Measurements from ENCODE around the gene PRICKLE2.

PRICKLE2 gene

DNA sequence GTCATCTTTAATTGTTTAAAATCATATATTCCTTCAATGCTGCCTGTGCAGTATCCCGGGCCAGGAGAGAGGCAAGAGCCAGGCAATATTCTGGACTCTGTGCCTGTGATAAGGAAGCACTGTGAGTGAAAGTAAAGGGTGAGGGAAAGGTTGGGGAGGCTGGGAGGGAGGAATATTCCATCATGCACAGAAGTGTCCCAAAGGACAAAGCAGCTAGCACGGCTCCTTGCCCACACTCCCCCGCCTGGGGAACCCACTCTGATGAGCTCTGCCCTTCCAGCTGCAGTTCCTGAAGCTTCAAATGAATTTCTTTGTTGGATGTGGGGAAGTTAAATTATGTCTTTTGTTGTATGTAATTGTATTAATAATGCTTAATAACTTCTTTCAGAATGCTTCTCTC is 1.5 kb upstream of the PRICKLE2 start:
- CTCF ChIA-PET: interaction anchor here (1.1 kb wide), 1 partner anchor 25 kb away, joined by 3 read pairs; no protein-coding TSS in a partner anchor

DNA sequence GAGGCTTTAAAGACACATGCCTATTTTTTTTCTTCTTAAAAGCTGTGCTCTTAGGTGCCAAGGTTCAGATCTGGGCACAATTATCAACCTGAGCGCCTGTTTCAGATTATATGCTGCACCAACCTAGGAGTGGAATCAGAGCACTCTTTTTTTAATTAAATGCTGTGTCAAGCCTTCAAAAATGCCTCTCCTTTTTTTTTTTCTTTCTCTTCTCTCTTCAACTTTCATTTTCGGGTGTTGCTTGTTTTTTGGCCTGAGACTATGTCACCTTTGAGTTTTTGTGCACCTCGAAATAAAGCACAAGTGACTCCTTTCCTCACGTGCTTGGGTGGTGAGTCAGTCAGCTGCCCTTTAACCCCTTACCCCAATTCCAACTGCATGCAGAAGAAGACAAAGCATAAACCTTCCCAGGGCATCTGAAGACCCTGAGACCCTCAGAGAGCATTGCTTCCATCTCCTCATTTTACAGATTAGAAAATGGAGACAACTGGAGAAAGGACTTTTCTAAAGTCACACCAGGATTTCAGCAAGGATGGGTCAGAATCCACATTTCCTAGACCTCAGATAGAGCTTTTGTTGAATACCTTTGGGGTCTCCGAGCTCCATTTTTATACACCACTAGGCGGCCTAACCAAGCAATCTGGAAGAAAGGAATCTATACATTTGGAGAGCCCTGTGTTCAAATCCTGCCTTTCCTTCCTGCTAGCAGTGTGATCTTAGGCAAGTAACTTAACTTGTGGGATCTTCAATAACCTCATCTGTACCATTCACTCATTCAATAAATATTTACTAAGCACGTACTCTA is 631 bp upstream of the PRICKLE2 start:
- no peak overlapping the region for H3K27ac ChIP-seq (ENCODE audit: insufficient read depth in 1 of 2, low read depth in 1 of 2, low read length in 2 of 2, poor library complexity in 1 of 2, severe bottlenecking in 2 of 2)
- H3K4me3 ChIP-seq (ENCODE audit: control insufficient read depth in 1 of 7, extremely low read depth in 1 of 7, insufficient read depth in 4 of 7, low read depth in 2 of 7, low read length in 6 of 7): peak overlapping the region in 1 of 7 experiments; percentile 43
- no peaks in the 10 kb centered on the region for H3K27me3 ChIP-seq (replicated peaks in 2 of 5; ENCODE audit: control insufficient read depth in 4 of 5, insufficient read depth in 5 of 5, low read length in 4 of 5)
- 92% methylated on average over 5 of the region's 7 CpGs for WGBS (ENCODE audit: insufficient coverage)
- peaks cover 0 to 7% (median 0%) of the 10 kb centered on the region in 4 experiments for H3K4me1 ChIP-seq (ENCODE audit: control extremely low read depth in 1 of 4, control insufficient read depth in 4 of 4, insufficient read depth in 4 of 4, low read length in 3 of 4)
- POLR2A ChIA-PET: no interaction called here
- DNase-seq: no peak
- no peaks in the 10 kb centered on the region for H3K9me3 ChIP-seq (ENCODE audit: control extremely low read depth in 1 of 5, control insufficient read depth in 4 of 5, insufficient read depth in 2 of 5, low read depth in 1 of 5, low read length in 4 of 5)
- H3K36me3 ChIP-seq (ENCODE audit: control insufficient read depth in 4 of 4, insufficient read depth in 4 of 4, low read length in 3 of 4): no peaks in the 10 kb centered on the region
- CTCF ChIA-PET: interaction anchor here (1.1 kb wide), 1 partner anchor 24 kb away, joined by 3 read pairs; no protein-coding TSS in a partner anchor

More for the DNA sequence above, 1.5 kb upstream of the PRICKLE2 start:
- POLR2A ChIA-PET: no interaction called here
- Histone ChIP-seq H3K27ac (ENCODE audit: insufficient read depth in 1 of 2, low read depth in 1 of 2, low read length in 2 of 2, poor library complexity in 1 of 2, severe bottlenecking in 2 of 2) (no peak overlapping the region), H3K4me3 (ENCODE audit: control insufficient read depth in 1 of 7, extremely low read depth in 1 of 7, insufficient read depth in 4 of 7, low read depth in 2 of 7, low read length in 6 of 7) (no peak overlapping the region), H3K9me3 (ENCODE audit: control extremely low read depth in 1 of 5, control insufficient read depth in 4 of 5, insufficient read depth in 2 of 5, low read depth in 1 of 5, low read length in 4 of 5) (no peaks in the 10 kb centered on the region), H3K36me3 (ENCODE audit: control insufficient read depth in 4 of 4, insufficient read depth in 4 of 4, low read length in 3 of 4) (no peaks in the 10 kb centered on the region), H3K27me3 (replicated peaks in 2 of 5; ENCODE audit: control insufficient read depth in 4 of 5, insufficient read depth in 5 of 5, low read length in 4 of 5) (no peaks in the 10 kb centered on the region), H3K4me1 (ENCODE audit: control extremely low read depth in 1 of 4, control insufficient read depth in 4 of 4, insufficient read depth in 4 of 4, low read length in 3 of 4) (peaks cover 0 to 7% (median 0%) of the 10 kb centered on the region in 4 experiments)
- 100% methylated on average over 1 of the region's 3 CpGs for WGBS (ENCODE audit: insufficient coverage)
- no peak for DNase-seq

DNA sequence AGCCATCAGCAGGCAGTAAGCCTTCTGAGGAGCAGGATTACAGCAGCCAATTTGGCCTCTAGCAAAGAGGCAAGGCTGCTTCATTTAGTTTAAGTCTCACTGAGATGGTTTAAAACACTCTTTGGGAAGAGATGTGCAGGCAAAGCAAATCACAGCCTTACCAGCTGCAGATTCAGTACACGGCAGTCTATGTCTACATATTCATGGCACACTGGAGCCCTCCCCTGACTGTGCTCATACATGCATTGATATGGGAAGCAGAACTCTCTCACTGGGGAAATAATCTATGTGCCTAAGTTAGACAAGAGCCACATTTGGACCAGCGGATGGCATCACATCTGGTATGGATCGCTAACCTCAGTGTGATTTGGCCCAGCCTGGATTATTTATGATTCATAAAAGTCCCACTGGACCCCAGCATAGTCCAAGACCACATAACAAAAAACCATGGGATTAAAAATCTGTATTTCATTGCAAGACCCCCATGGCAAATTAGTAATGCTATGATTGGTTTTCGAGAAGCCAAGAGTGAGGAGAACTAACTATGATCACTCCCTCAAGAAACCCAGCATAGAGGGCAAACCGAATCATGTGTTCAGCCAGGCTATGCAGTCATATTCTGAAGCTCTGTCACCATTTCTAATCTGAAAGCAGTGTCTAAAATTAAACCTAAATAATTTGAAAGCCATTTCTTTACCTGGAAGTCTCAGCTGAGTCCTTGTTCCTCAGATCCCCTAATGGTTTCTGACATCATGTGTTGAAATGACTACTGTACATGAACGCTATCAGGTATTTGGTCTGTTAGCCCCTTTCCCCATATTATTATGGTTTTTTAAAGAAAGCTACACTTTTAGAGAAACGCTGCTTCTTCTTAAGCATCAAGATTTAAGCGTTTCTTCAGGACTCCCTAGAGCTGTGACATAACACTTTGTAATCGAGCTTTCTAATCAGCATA is 1.2 kb downstream of the PRICKLE2 start:
- H3K4me1 ChIP-seq (ENCODE audit: control extremely low read depth in 1 of 4, control insufficient read depth in 4 of 4, insufficient read depth in 4 of 4, low read length in 3 of 4): peaks cover 0 to 7% (median 0%) of the 10 kb centered on the region in 4 experiments
- WGBS (ENCODE audit: insufficient coverage): 98% methylated on average over 7 of the region's 9 CpGs
- POLR2A ChIA-PET: no interaction called here

DNA sequence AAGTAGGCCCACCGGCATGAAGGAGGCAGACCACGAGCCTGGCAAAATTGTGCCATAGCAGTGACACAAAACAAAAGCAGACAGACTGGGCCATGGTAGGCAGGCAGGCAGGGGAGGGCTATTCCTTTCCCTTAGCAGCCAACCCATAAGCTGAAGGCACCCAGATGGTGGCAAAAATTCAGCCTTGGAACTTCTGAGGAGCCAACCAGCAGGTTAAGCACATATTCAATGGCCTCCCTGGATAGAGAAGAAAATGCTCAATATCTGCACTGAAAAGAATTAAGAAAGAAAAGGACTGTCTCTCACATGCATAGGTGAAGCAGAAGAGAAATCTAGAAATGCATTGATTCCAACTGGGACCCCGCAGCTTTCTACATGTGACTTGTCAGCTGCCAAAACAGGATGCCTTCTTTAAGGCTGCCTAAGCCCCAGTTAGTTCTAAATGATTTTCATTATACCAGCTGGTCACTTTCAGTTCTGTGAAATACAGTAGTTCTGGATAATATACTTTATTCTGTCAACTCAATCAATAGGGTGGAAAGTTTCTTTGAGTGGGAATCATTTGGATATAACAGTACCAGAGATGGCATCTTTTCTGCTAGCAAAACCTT is 2.7 kb downstream of the PRICKLE2 start:
- Histone ChIP-seq H3K4me1 (ENCODE audit: control extremely low read depth in 1 of 4, control insufficient read depth in 4 of 4, insufficient read depth in 4 of 4, low read length in 3 of 4) (peaks cover 0 to 7% (median 0%) of the 10 kb centered on the region in 4 experiments), H3K27me3 (replicated peaks in 2 of 5; ENCODE audit: control insufficient read depth in 4 of 5, insufficient read depth in 5 of 5, low read length in 4 of 5) (no peaks in the 10 kb centered on the region), H3K4me3 (ENCODE audit: control insufficient read depth in 1 of 7, extremely low read depth in 1 of 7, insufficient read depth in 4 of 7, low read depth in 2 of 7, low read length in 6 of 7) (no peak overlapping the region), H3K36me3 (ENCODE audit: control insufficient read depth in 4 of 4, insufficient read depth in 4 of 4, low read length in 3 of 4) (no peaks in the 10 kb centered on the region), H3K9me3 (ENCODE audit: control extremely low read depth in 1 of 5, control insufficient read depth in 4 of 5, insufficient read depth in 2 of 5, low read depth in 1 of 5, low read length in 4 of 5) (no peaks in the 10 kb centered on the region), H3K27ac (ENCODE audit: insufficient read depth in 1 of 2, low read depth in 1 of 2, low read length in 2 of 2, poor library complexity in 1 of 2, severe bottlenecking in 2 of 2) (no peak overlapping the region)
- DNase-seq: no peak
- ChIA-PET CTCF (interaction anchor here (1.0 kb wide), 1 partner anchor 199 kb away, joined by 3 read pairs; the partner anchor contains the start of gene PSMD6), POLR2A (no interaction called here)
- whole genome bisulfite sequencing (ENCODE audit: insufficient coverage): 100% methylated on average over 2 of the region's 3 CpGs

More for the DNA sequence above, 1.2 kb downstream of the PRICKLE2 start:
- Histone ChIP-seq H3K9me3 (ENCODE audit: control extremely low read depth in 1 of 5, control insufficient read depth in 4 of 5, insufficient read depth in 2 of 5, low read depth in 1 of 5, low read length in 4 of 5) (no peaks in the 10 kb centered on the region), H3K4me3 (ENCODE audit: control insufficient read depth in 1 of 7, extremely low read depth in 1 of 7, insufficient read depth in 4 of 7, low read depth in 2 of 7, low read length in 6 of 7) (no peak overlapping the region), H3K36me3 (ENCODE audit: control insufficient read depth in 4 of 4, insufficient read depth in 4 of 4, low read length in 3 of 4) (no peaks in the 10 kb centered on the region), H3K27ac (ENCODE audit: insufficient read depth in 1 of 2, low read depth in 1 of 2, low read length in 2 of 2, poor library complexity in 1 of 2, severe bottlenecking in 2 of 2) (no peak overlapping the region), H3K27me3 (replicated peaks in 2 of 5; ENCODE audit: control insufficient read depth in 4 of 5, insufficient read depth in 5 of 5, low read length in 4 of 5) (no peaks in the 10 kb centered on the region)
- no peak for DNase-seq
- CTCF ChIA-PET: interaction anchor here (1.0 kb wide), 1 partner anchor 201 kb away, joined by 3 read pairs; the partner anchor contains the start of gene PSMD6

DNA sequence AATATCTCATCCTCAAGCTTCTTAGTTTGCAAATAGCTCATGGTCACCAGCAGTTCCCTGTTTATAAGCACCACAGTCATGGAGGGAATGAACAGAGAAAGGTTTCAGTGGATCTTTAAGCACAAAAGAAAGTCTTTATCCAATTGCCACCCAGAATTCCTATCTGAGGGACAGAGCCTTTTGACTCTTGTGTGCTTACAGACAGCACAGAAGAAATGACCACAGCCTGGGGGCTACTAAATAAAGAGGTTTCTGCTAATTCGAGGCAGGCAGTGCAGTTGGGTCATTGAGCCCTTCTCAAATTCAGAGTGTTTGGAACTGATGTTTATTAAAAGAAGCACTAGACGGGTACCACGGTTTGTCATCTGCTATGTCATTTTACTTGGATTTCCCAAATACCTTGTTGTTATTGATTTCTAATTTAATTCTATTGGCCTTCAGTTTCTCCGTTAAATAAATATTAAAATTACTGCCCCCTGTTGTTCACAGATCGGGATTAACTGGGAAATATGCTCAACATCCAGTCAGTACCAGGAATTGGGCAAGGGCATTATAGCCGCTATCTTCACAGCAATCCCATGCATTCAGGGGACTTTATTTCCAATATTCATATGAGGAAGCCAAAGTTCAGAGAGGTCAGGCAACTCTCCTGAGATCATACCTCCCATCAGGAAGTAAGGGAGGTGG is 3.6 kb downstream of the PRICKLE2 start:
- Histone ChIP-seq H3K27ac (ENCODE audit: insufficient read depth in 1 of 2, low read depth in 1 of 2, low read length in 2 of 2, poor library complexity in 1 of 2, severe bottlenecking in 2 of 2) (no peak overlapping the region), H3K27me3 (replicated peaks in 2 of 5; ENCODE audit: control insufficient read depth in 4 of 5, insufficient read depth in 5 of 5, low read length in 4 of 5) (peaks cover 0 to 3% (median 0%) of the 10 kb centered on the region in 5 experiments), H3K9me3 (ENCODE audit: control extremely low read depth in 1 of 5, control insufficient read depth in 4 of 5, insufficient read depth in 2 of 5, low read depth in 1 of 5, low read length in 4 of 5) (no peaks in the 10 kb centered on the region), H3K4me1 (ENCODE audit: control extremely low read depth in 1 of 4, control insufficient read depth in 4 of 4, insufficient read depth in 4 of 4, low read length in 3 of 4) (peaks cover 0 to 7% (median 0%) of the 10 kb centered on the region in 4 experiments), H3K36me3 (ENCODE audit: control insufficient read depth in 4 of 4, insufficient read depth in 4 of 4, low read length in 3 of 4) (no peaks in the 10 kb centered on the region), H3K4me3 (ENCODE audit: control insufficient read depth in 1 of 7, extremely low read depth in 1 of 7, insufficient read depth in 4 of 7, low read depth in 2 of 7, low read length in 6 of 7) (no peak overlapping the region)
- POLR2A ChIA-PET: no interaction called here
- CTCF ChIA-PET: no interaction called here
- no peak for DNase-seq
- WGBS (ENCODE audit: insufficient coverage): 85% methylated on average over 4 of the region's 6 CpGs

DNA sequence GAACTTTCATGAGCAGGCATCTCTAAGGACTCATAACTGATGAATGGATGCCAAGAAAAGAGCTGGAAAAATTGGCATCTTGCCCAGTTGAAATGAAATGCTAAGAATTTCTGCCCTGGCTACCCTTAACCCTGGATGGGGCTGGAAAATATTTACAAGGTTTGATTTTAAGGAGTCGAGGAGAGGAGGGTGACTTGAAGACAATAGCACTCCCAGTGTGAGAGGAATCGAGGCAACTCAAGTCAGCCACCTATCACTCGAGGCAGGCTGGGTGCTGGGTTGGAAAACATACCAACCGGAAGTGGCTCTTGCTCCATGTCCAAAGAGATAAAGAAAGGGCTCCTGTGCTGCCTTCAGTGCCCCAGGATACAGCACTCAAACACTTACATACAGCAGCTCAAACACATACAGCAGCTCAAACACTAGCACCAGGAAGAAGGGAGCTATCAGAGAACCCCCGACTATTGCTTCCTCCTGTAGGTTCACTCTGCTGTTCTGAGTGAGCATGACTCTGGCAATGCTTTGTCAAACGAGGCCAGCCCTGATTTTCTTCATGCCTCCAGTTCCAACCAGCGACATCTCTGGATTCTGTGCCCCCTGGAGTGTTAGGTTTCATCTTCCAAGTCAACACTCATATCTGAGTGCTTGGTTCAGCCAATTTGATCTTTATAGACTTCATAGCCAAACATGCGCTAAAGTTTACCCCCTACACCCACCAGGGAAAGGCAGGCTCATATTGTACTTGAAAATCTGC is 4.9 kb downstream of the PRICKLE2 start:
- H3K4me3 ChIP-seq (ENCODE audit: control insufficient read depth in 1 of 7, extremely low read depth in 1 of 7, insufficient read depth in 4 of 7, low read depth in 2 of 7, low read length in 6 of 7): no peak overlapping the region
- 64% methylated on average over 6 of the region's 8 CpGs for WGBS (ENCODE audit: insufficient coverage)

More for the DNA sequence above, 4.9 kb downstream of the PRICKLE2 start:
- Histone ChIP-seq H3K36me3 (ENCODE audit: control insufficient read depth in 4 of 4, insufficient read depth in 4 of 4, low read length in 3 of 4) (no peaks in the 10 kb centered on the region), H3K27me3 (replicated peaks in 2 of 5; ENCODE audit: control insufficient read depth in 4 of 5, insufficient read depth in 5 of 5, low read length in 4 of 5) (peaks cover 0 to 3% (median 0%) of the 10 kb centered on the region in 5 experiments), H3K9me3 (ENCODE audit: control extremely low read depth in 1 of 5, control insufficient read depth in 4 of 5, insufficient read depth in 2 of 5, low read depth in 1 of 5, low read length in 4 of 5) (no peaks in the 10 kb centered on the region), H3K27ac (ENCODE audit: insufficient read depth in 1 of 2, low read depth in 1 of 2, low read length in 2 of 2, poor library complexity in 1 of 2, severe bottlenecking in 2 of 2) (no peak overlapping the region), H3K4me1 (ENCODE audit: control extremely low read depth in 1 of 4, control insufficient read depth in 4 of 4, insufficient read depth in 4 of 4, low read length in 3 of 4) (peaks cover 0 to 6% (median 0%) of the 10 kb centered on the region in 4 experiments)
- CTCF ChIA-PET: no interaction called here
- no peak for DNase-seq
- POLR2A ChIA-PET: no interaction called here

All from common myeloid progenitor, CD34-positive (primary cell).